GM18526 (cell line): ENCODE data around the gene UHMK1.

ENCODE experiments used
- POLR2A ChIP-seq: IDR thresholded peaks from 3 replicates; pipeline ENCODE4 v1.6.1; 2011; ENCODE audit not compliant: insufficient read length; ENCODE audit errors: extremely low read depth

Gene UHMK1

DNA sequence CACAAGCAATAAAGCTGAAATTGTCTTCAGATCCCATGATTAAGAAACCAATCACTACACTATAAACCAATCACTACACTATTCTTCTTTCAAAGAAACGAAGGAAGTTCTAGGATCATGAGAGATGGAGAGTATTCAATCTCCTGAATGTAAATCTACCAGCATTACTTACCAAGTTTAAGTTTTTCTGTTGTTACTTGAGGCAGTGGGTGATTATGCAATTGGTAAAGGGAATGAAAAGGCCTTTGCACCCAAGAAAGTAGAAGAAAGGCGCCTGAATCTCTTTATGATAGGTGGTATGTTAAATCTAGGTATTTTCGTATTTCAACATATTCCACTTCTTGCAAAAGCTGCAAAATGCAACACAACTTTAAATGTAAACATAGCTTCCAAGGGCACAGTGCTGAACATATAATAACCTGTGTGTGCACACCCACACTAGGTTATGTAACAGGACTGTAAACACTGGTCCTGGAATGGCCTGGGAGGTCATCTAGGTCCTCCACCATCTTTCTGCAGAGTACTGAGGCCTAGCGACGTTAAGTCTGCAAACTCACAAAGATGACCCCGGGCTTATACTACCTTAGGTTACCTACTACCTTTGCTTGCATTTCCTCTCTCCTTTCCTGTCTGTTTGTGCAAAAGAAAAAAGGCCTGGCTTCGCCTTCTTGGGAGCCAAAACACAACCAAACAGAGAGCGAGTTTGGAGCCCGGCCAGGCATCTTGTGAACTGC lies 62.9 kb downstream of the UHMK1 start:
- TF ChIP-seq POLR2A = no peak

DNA sequence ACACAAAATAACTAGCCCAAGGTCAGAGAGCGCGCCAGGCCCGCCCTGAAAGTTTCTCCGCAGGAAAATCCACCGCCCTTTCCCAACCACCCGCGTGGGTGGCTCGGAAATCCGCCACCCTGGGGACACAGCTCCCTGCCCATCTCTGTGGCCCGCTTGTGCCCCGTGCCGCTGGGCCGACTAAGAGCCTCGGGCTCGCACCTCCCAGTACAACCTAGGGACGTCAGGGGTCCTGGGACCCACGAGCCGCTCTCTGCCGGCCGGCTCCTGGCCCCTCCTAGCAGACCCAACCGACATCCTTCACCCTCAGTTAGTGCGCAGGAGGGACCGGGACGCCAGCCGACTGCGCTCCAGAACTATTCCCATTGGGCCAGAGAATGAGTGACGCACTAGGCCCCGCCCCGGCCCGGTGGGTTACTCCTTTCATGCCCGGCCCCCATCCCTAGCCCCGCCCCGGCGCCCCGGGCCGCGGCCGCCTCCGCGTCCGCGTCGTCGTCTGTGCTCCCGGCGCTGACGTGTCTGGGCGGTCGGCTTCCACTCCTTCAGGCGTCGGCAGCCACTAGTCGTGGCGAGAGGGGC lies 63.5 kb downstream of the UHMK1 start:
- peak; percentile 79 for TF ChIP-seq POLR2A

GRCh38 chr1:162561616-162562469 lies 64.2 kb downstream of the UHMK1 start, which contains the start of gene UAP1:
UAP1 (plus strand) TSS chr1:162561722; CDS start chr1:162566069, 4,347 bp downstream.
- TF ChIP-seq POLR2A = peak; percentile 24

GRCh38 chr1:162562470-162562828 lies 64.8 kb downstream of the UHMK1 start:
- no peak for TF ChIP-seq POLR2A

- no peak for TF ChIP-seq POLR2A
Observed at GRCh38 chr1:162564762-162565218, 67.2 kb downstream of the UHMK1 start.

GRCh38 chr1:162565460-162565859 lies 67.8 kb downstream of the UHMK1 start:
- TF ChIP-seq POLR2A = no peak

DNA sequence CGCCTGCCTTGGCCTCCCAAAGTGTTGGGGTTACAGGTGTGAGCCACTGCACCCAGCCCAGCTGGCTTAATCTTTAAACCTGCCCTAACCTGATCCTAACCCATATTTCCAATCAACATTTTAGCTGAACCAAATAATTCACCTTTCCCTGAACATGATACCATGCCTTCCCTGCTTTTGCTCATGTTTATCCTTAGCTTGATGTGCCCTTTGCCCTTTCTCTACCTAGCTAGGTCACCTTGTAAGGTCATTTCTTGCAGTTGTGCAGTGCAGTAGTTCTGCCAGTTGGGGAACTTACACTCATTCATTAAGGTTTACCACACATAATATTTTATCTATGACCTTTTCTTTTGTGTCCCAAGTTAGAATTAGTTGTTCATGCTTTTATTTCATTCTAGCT lies 69.3 kb downstream of the UHMK1 start:
- TF ChIP-seq POLR2A = no peak

DNA sequence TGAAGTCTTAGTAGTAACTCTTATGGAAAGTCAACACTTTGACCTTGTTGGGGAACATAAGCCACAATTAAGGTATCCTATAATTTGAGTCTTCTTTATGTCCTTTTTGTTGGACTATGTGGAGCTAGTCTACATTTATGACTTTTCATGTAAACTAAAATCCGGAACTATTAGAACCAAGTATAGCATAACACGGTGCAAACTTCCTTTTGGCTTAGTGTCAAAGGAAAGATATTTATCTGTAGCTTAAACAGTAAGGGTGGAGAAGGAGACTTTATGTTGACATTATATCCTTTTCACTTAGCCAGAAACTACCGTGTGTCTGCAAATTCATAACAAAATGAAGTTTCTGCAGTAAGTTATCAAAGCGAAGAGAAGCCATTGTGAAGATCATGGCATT lies 71.2 kb downstream of the UHMK1 start:
- TF ChIP-seq POLR2A = no peak

GRCh38 chr1:162570718-162571117 lies 73.1 kb downstream of the UHMK1 start:
- no peak for TF ChIP-seq POLR2A

- TF ChIP-seq POLR2A = no peak
Observed at GRCh38 chr1:162571696-162572095, 74.1 kb downstream of the UHMK1 start.

GRCh38 chr1:162573136-162573535 lies 75.5 kb downstream of the UHMK1 start:
- TF ChIP-seq POLR2A = no peak

DNA sequence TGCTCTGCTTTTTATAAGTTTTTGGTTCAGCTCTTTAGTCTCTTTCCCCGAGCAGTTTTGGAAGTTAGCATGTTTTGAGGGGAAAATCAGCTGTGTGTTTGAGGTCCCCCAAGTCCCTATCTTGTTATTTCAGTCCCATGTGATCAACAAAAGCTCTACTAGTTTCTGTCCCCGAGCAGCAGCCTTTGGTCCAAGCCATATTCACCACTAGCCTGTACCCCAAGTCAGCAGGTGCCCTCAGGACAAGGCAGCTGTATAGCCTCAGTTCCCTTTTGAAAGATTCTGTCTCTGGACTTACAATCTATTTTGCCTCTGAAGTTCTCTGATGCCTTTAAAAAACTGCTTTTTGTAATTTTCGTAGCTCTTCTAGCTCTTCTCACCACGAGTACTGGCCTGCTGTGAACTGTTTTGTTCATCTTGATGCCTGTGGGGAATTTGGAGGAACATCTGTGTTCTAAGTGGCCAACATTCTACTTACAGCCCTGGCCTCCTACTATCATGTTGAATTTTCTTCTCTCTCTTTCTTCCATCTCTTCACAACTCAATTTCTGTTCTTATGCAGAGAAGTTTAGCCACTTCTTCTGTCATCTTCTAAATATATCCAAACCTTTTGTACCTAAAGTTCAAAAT lies 80.6 kb downstream of the UHMK1 start:
- no peak for TF ChIP-seq POLR2A

DNA sequence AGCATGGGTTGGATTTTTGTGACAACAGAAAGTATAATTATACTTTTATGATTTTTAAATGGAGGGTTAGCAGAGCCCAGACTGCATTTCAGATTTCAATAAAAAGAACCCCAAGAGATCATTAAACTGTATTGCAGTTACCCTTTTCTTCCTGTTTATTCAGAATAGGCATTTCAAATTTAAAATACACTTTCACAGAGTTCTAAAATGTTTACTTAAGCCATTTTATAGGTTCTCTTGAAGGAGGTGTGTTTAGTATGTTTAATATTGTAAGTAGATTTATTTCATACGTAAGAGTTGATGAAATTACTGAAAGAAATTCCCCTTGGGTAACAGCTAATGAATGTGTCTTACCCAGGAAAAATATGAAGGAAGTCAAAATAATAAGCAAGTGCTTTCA lies 81.3 kb downstream of the UHMK1 start:
- no peak for TF ChIP-seq POLR2A
